HepG2 (cell line): Measurements from ENCODE around the gene VAX1. TPM values are rescaled to one million over a fixed set of nuclear protein-coding genes. Genes with fewer than 3 reads are reported as not detected.
A peak's percentile ranks its signal among the peaks of the same experiment; 100 is the strongest.
"Not testable (repeated sequence)": the region's sequence is repeated elsewhere in the genome, so short reads cannot be mapped to it uniquely, and the experiment has no call there.

Experiments
- ATAC-seq: fragments of 200-7000 bp; cut with Tn5 transposase; 3 replicates; pipeline ENCODE4 v1.9.1; 2020; ENCODE audit warnings: mild to moderate bottlenecking, moderate library complexity
- BruUV-seq: library from RNA; stranded (reverse); fragments of 400-500 nt; replicated peaks from 2 replicates; lab custom pipeline; 2021; lab: Mats Ljungman, UMichigan
- CTCF ChIA-PET: fragments of 300-600 bp; formaldehyde crosslinking; extraction: SDS; loops from one replicate; lab custom pipeline; 2021; ENCODE audit warnings: low total read pairs, inconsistent platforms, low intra/inter-chr PET ratio; lab: Yijun Ruan, JAX
- POLR2A ChIA-PET: fragments of 350-600 bp; sonication (Branson Sonifier 250); formaldehyde crosslinking; loops from one replicate; lab custom pipeline; 2020; ENCODE audit warnings: antibody characterized with exemption, inconsistent platforms; lab: Yijun Ruan, JAX
- DNase-seq: peaks from one replicate; pipeline ENCODE4 v3.0.0-alpha.2; 2015; ENCODE audit warnings: low spot score
- FAIRE-seq: peaks from 3 replicates; lab custom pipeline; 2011; peaks lifted over from hg19 to GRCh38; lab: Jason Lieb, UNC
- H2AFZ ChIP-seq: one replicate; pipeline ENCODE4 v1.6.1; 2011; ENCODE audit warnings: low read length, inconsistent platforms
- H3K27ac ChIP-seq: fragments of 300-600 bp; 3 replicates; pipeline ENCODE4 v1.8.0; 2011; ENCODE audit warnings: mixed run types, mild to moderate bottlenecking, mixed read lengths, low read length, inconsistent platforms; ENCODE audit not compliant: insufficient read depth; ENCODE audit errors: extremely low read length
- H3K27me3 ChIP-seq, 2 experiments: fragments of 200-600 bp in 1 of 2; 2 replicates in 1 of 2; 3 replicates in 1 of 2; pipeline versions ENCODE4 v1.6.0 to v1.8.0; 2011; ENCODE audit warnings: low read length in 2 of 2, mild to moderate bottlenecking in 2 of 2, moderate library complexity in 2 of 2, inconsistent platforms in 1 of 2; ENCODE audit not compliant: insufficient read depth in 2 of 2, control insufficient read depth in 1 of 2
- H3K36me3 ChIP-seq, 2 experiments: fragments of 200-600 bp in 1 of 2; replicated peaks in 1 of 2; 2 replicates in 1 of 2; 3 replicates in 1 of 2; pipeline versions ENCODE4 v1.5.1 to v1.8.0; 2011; ENCODE audit warnings: low read length in 2 of 2, inconsistent platforms in 1 of 2; ENCODE audit not compliant: insufficient read depth in 2 of 2, control insufficient read depth in 1 of 2
- H3K4me1 ChIP-seq: 2 replicates; pipeline ENCODE4 v1.5.1; 2012; ENCODE audit warnings: low read length, inconsistent platforms; ENCODE audit not compliant: insufficient read depth
- H3K4me2 ChIP-seq: 2 replicates; pipeline ENCODE4 v1.6.0; 2011; ENCODE audit warnings: low read depth, low read length, inconsistent platforms
- H3K4me3 ChIP-seq, 3 experiments: fragments of 200-600 bp in 1 of 3; sonication (generic), shearing (Covaris generic) in 1 of 3; replicated peaks in 1 of 3; 2 replicates each; pipeline ENCODE4 v1.5.1; 2011 to 2016; ENCODE audit warnings: low read length in 3 of 3, inconsistent platforms in 2 of 3, low read depth in 2 of 3, mild to moderate bottlenecking in 2 of 3, control low read depth in 1 of 3, mixed read lengths in 1 of 3; ENCODE audit not compliant: insufficient read depth in 1 of 3
- H3K79me2 ChIP-seq: one replicate; pipeline ENCODE4 v1.6.1; 2011; ENCODE audit warnings: low read length, inconsistent platforms; ENCODE audit not compliant: insufficient read depth
- H3K9ac ChIP-seq: 2 replicates; pipeline ENCODE4 v1.6.0; 2011; ENCODE audit warnings: mild to moderate bottlenecking, low read depth, low read length, inconsistent platforms; ENCODE audit not compliant: insufficient read depth
- H3K9me3 ChIP-seq: 2 replicates; pipeline ENCODE4 v1.5.1; 2012; ENCODE audit warnings: mild to moderate bottlenecking, low read length
- H4K20me1 ChIP-seq: 2 replicates; pipeline ENCODE4 v1.6.0; 2011; ENCODE audit warnings: inconsistent platforms, mild to moderate bottlenecking, low read length, moderate library complexity; ENCODE audit not compliant: insufficient read depth
- FOXA1 ChIP-seq, 2 experiments: fragments of 450-650 bp in 1 of 2; sonication (generic) in 1 of 2; formaldehyde crosslinking in 1 of 2; IDR thresholded peaks; 2 replicates each; pipeline versions ENCODE4 v1.4.0 to v1.6.1; 2016 to 2020; ENCODE audit warnings: missing genetic modification reagents in 1 of 2
- PATZ1 ChIP-seq: sonication (generic); formaldehyde crosslinking; IDR thresholded peaks from 2 replicates; pipeline ENCODE4 v1.4.0; 2020; ENCODE audit warnings: missing genetic modification reagents
- WGBS: methylation state at CpG from one replicate; pipeline ENCODE4 v1.1.6; 2017; ENCODE audit warnings: low lambda C conversion rate; 5-methylcytosine and 5-hydroxymethylcytosine counted together
- in situ Hi-C: cut with HindIII; loops from 2 replicates; pipeline ENCODE4 v1.10.0; 2017; ENCODE audit warnings: low pct_unique_long_range_greater_than_20kb; ENCODE audit not compliant: extremely low pct_ligation_motif_present
- intact Hi-C: fragments of 100-400 bp; cut with micrococcal nuclease; formaldehyde crosslinking; loops from one replicate; pipeline ENCODE4 v1.10.0; 2022; ENCODE audit not compliant: unreplicated experiment
- microRNA-seq: library from miRNA; unstranded; fragments of <30 nt; microRNA quantifications from one replicate; pipeline ENCODE4, GENCODE V29; 2020
- polyA plus RNA-seq, 8 experiments: library from polyadenylated mRNA; depleted of rRNA in 3 of 8; stranded (reverse) in 7 of 8; unstranded in 1 of 8; fragments of >200 nt; fragmentation: Illumina TruSeq in 4 of 8; extraction: Trizol in 4 of 8; gene quantifications; 2 replicates each; pipeline versions ENCODE4 v1.2.1 to v1.2.3, GENCODE V29; 2011 to 2016; ENCODE audit warnings: low read depth in 4 of 8, missing spikeins in 1 of 8, mixed read lengths in 1 of 8; ENCODE audit not compliant: insufficient read depth in 1 of 8
- small RNA-seq, 3 experiments: library from RNA; depleted of rRNA; stranded (forward); fragments of <200 nt; gene quantifications; one replicate each; pipeline ENCODE3, GENCODE V24; 2012; ENCODE audit warnings: low read depth in 2 of 3, low replicate concordance in 1 of 3; ENCODE audit not compliant: insufficient read length in 3 of 3, insufficient read depth in 2 of 3
- total RNA-seq, 5 experiments: library from RNA; depleted of rRNA; stranded (reverse); fragments of >200 nt; fragmentation: Illumina TruSeq; extraction: Trizol; gene quantifications; 2 replicates each; pipeline ENCODE4 v1.2.3, GENCODE V29; 2016; ENCODE audit warnings: low read depth in 1 of 5

The VAX1 gene
- total and polyA plus RNA-seq, 2 of the 13 experiments (the other 11 are each of a cell fraction or from before 2014, with no cell fraction given) = not detected

- H3K4me2 ChIP-seq, DNase-seq, H3K4me3 ChIP-seq: not testable (repeated sequence)
Observed at GRCh38 chr10:117084421-117085246, 53.4 kb downstream of the VAX1 start.

More at GRCh38 chr10:117084421-117085246, 53.4 kb downstream of the VAX1 start:
- BruUV-seq; CTCF ChIA-PET; H3K79me2 ChIP-seq; intact Hi-C loops; H3K36me3 ChIP-seq; in situ Hi-C loops; FAIRE-seq; H3K27me3 ChIP-seq; ATAC-seq; H4K20me1 ChIP-seq; POLR2A ChIA-PET; H2AFZ ChIP-seq; H3K4me1 ChIP-seq; H3K27ac ChIP-seq; H3K9ac ChIP-seq; H3K9me3 ChIP-seq; TF ChIP-seq FOXA1 (IDR thresholded peaks at IDR 0.05): not testable (repeated sequence)
- TF ChIP-seq PATZ1 (CRISPR knock-in tag) (0 out of 2 replicates have a peak, but pooled peaks have one; percentile 25), FOXA1 (CRISPR knock-in tag; IDR thresholded peaks at IDR 0.05) (peak; percentile 57)
- 65% methylated on average over 22 of the region's 31 CpGs for WGBS

Small RNA genes within 50 kb of the gene (microRNA-seq; reads per million reads assigned to microRNA genes)
- gene MIR3663 = not detected

Small RNA genes within 50 kb of the gene (small RNA-seq; reads per million reads assigned to genes)
- 0 to 2.9 (median 0.10) reads per million in 3 experiments for gene MIR3663

Other genes starting within 250 kb of the VAX1 start
- gene SHTN1, start 133.1 kb downstream of the VAX1 start, total RNA-seq (2016; rRNA removed; fragmentation: Illumina TruSeq; extraction: Trizol) = 15.6 and 18.5 TPM in 2 replicates
- 8.2 and 11.3 TPM in 2 replicates for gene SHTN1, start 133.1 kb downstream of the VAX1 start, polyA plus RNA-seq (2011; rRNA removed)
- not detected in 2 replicates for gene KCNK18, start 59.2 kb upstream of the VAX1 start, total RNA-seq (2016; rRNA removed; fragmentation: Illumina TruSeq; extraction: Trizol)
- gene KCNK18, start 59.2 kb upstream of the VAX1 start, polyA plus RNA-seq (2011; rRNA removed) = not detected in 2 replicates
- not detected in 2 replicates for gene SLC18A2, start 102.8 kb upstream of the VAX1 start, total RNA-seq (2016; rRNA removed; fragmentation: Illumina TruSeq; extraction: Trizol)
- gene SLC18A2, start 102.8 kb upstream of the VAX1 start, polyA plus RNA-seq (2011; rRNA removed) = not detected in 2 replicates
- gene PDZD8, start 237.2 kb upstream of the VAX1 start, total RNA-seq (2016; rRNA removed; fragmentation: Illumina TruSeq; extraction: Trizol) = 32.0 and 34.2 TPM in 2 replicates
- 8.2 and 11.2 TPM in 2 replicates for gene PDZD8, start 237.2 kb upstream of the VAX1 start, polyA plus RNA-seq (2011; rRNA removed)